SK-N-SH (cell line): Measurements from ENCODE around the gene SYNJ2. TPM values are rescaled to one million over a fixed set of nuclear protein-coding genes. Genes with fewer than 3 reads are reported as not detected.

Source experiments
- CTCF ChIA-PET: fragments of 300-600, 350-600 bp; formaldehyde crosslinking; extraction: SDS; loops from one replicate; lab custom pipeline; 2021; lab: Yijun Ruan, JAX
- POLR2A ChIA-PET: fragments of 350-600 bp; sonication (Branson Sonifier 250); formaldehyde crosslinking; extraction: SDS; loops from one replicate; lab custom pipeline; 2020; ENCODE audit warnings: antibody characterized with exemption, inconsistent platforms; lab: Yijun Ruan, JAX
- DNase-seq: peaks from one replicate; pipeline ENCODE4 v3.0.0; 2012
- H2AFZ ChIP-seq: fragments of 200-600 bp; sonication (generic); 2 replicates; pipeline ENCODE4 v1.8.1; 2016; ENCODE audit warnings: antibody characterized with exemption, mild to moderate bottlenecking, low read depth
- H3F3A ChIP-seq: fragments of 200-600 bp; sonication (generic); replicated peaks from 2 replicates; pipeline ENCODE3; 2016; ENCODE audit warnings: antibody characterized with exemption, mild to moderate bottlenecking; ENCODE audit not compliant: insufficient read depth
- H3K27ac ChIP-seq, 2 experiments: fragments of 200-500 bp in 1 of 2; fragments of 200-600 bp in 1 of 2; sonication (Bioruptor generic) in 1 of 2; sonication (generic), shearing (Covaris generic) in 1 of 2; 2 replicates each; pipeline versions ENCODE4 v1.5.1 to v1.6.1; 2014 to 2016; ENCODE audit warnings: low read depth in 2 of 2, inconsistent platforms in 1 of 2, low read length in 1 of 2, mild to moderate bottlenecking in 1 of 2, mixed read lengths in 1 of 2
- H3K27me3 ChIP-seq: fragments of 200-600 bp; sonication (generic), shearing (Covaris generic); 2 replicates; pipeline ENCODE4 v1.6.1; 2016; ENCODE audit warnings: mixed run types; ENCODE audit not compliant: insufficient read depth
- H3K36me3 ChIP-seq, 2 experiments: fragments of 200-500 bp in 1 of 2; fragments of 200-600 bp in 1 of 2; sonication (Bioruptor generic) in 1 of 2; sonication (generic) in 1 of 2; replicated peaks in 1 of 2; 2 replicates each; pipeline versions ENCODE3 to v1.5.1; 2014 to 2016; ENCODE audit warnings: low read length in 1 of 2, mild to moderate bottlenecking in 1 of 2; ENCODE audit not compliant: insufficient read depth in 2 of 2, control insufficient read depth in 1 of 2
- H3K4me1 ChIP-seq, 2 experiments: fragments of 200-500 bp in 1 of 2; fragments of 200-600 bp in 1 of 2; sonication (Bioruptor generic) in 1 of 2; sonication (generic), shearing (Covaris generic) in 1 of 2; 2 replicates each; pipeline versions ENCODE4 v1.5.1 to v1.6.1; 2014 to 2016; ENCODE audit warnings: low read depth in 1 of 2, low read length in 1 of 2, mixed run types in 1 of 2; ENCODE audit not compliant: insufficient read depth in 2 of 2, control insufficient read depth in 1 of 2
- H3K4me2 ChIP-seq: fragments of 200-600 bp; sonication (generic), shearing (Covaris generic); 2 replicates; pipeline ENCODE4 v1.6.1; 2017; ENCODE audit warnings: mixed run types
- H3K4me3 ChIP-seq, 2 experiments: fragments of 200-500 bp in 1 of 2; fragments of 200-600 bp in 1 of 2; sonication (Bioruptor generic) in 1 of 2; sonication (generic), shearing (Covaris generic) in 1 of 2; 2 replicates each; pipeline versions ENCODE4 v1.5.1 to v1.8.1; 2014 to 2016; ENCODE audit warnings: low read depth in 2 of 2, inconsistent platforms in 1 of 2, low read length in 1 of 2, mild to moderate bottlenecking in 1 of 2, mixed read lengths in 1 of 2, moderate library complexity in 1 of 2
- H3K79me2 ChIP-seq: fragments of 200-600 bp; sonication (generic); 2 replicates; pipeline ENCODE4 v1.8.1; 2017; ENCODE audit warnings: mild to moderate bottlenecking; ENCODE audit not compliant: insufficient read depth
- H3K9ac ChIP-seq: fragments of 200-600 bp; sonication (generic); 2 replicates; pipeline ENCODE4 v1.6.1; 2017; ENCODE audit warnings: mixed run types
- H3K9me2 ChIP-seq: fragments of 200-600 bp; sonication (generic); 2 replicates; pipeline ENCODE4 v1.6.1; 2017; ENCODE audit warnings: mixed run types
- H3K9me3 ChIP-seq: fragments of 200-600 bp; sonication (generic); 2 replicates; pipeline ENCODE4 v1.6.1; 2017; ENCODE audit warnings: mixed run types, mild to moderate bottlenecking, moderate library complexity
- H4K20me1 ChIP-seq: fragments of 200-600 bp; sonication (generic); 2 replicates; pipeline ENCODE4 v1.6.1; 2017; ENCODE audit warnings: mild to moderate bottlenecking, mixed run types; ENCODE audit not compliant: insufficient read depth
- CHD2 ChIP-seq: fragments of 150-350 bp; IDR thresholded peaks from 2 replicates; pipeline ENCODE4 v1.6.1; 2018; ENCODE audit warnings: low read length; ENCODE audit not compliant: partially characterized antibody
- CTCF ChIP-seq: fragments of 200-600 bp; sonication (generic); IDR thresholded peaks from 2 replicates; pipeline ENCODE4 v1.6.1; 2017; ENCODE audit warnings: antibody characterized with exemption, mild to moderate bottlenecking, moderate library complexity
- ELF1 ChIP-seq: IDR thresholded peaks from 2 replicates; pipeline ENCODE4 v1.4.0; 2012
- GABPA ChIP-seq: IDR thresholded peaks from 2 replicates; pipeline ENCODE4 v1.4.0; 2012; ENCODE audit warnings: low read depth, mild to moderate bottlenecking
- MXI1 ChIP-seq: IDR thresholded peaks from 2 replicates; pipeline ENCODE4 v1.6.1; 2012; ENCODE audit warnings: mild to moderate bottlenecking, low read depth, low read length, improper control_type of control experiment
- NRF1 ChIP-seq: IDR thresholded peaks from 2 replicates; pipeline ENCODE4 v1.6.1; 2012; ENCODE audit warnings: low read depth, mild to moderate bottlenecking, low read length
- PBX3 ChIP-seq: IDR thresholded peaks from 2 replicates; pipeline ENCODE4; 2012
- POLR2AphosphoS5 ChIP-seq: IDR thresholded peaks from 2 replicates; pipeline ENCODE4 v1.6.1; 2012; ENCODE audit warnings: low read depth, low read length
- RAD21 ChIP-seq: IDR thresholded peaks from 2 replicates; pipeline ENCODE4 v1.6.1; 2012; ENCODE audit warnings: mild to moderate bottlenecking, low read length
- RCOR1 ChIP-seq: fragments of 150-350 bp; IDR thresholded peaks from 2 replicates; pipeline ENCODE4 v1.6.1; 2017; ENCODE audit warnings: antibody characterized with exemption, low read length
- REST ChIP-seq: IDR thresholded peaks from 2 replicates; pipeline ENCODE4 v1.6.1; 2012; ENCODE audit warnings: mild to moderate bottlenecking, low read depth, low read length, moderate library complexity
- RXRA ChIP-seq: IDR thresholded peaks from 2 replicates; pipeline ENCODE4 v1.4.0; 2012; ENCODE audit warnings: low read depth, mild to moderate bottlenecking, borderline replicate concordance
- TAF1 ChIP-seq: IDR thresholded peaks from 2 replicates; pipeline ENCODE4 v1.6.1; 2012; ENCODE audit warnings: low read depth, mild to moderate bottlenecking, low read length, moderate library complexity, borderline replicate concordance
- TCF12 ChIP-seq: IDR thresholded peaks from 2 replicates; pipeline ENCODE4 v1.4.0; 2012
- TEAD4 ChIP-seq: IDR thresholded peaks from 2 replicates; pipeline ENCODE4 v1.4.0; 2012; ENCODE audit warnings: mild to moderate bottlenecking, borderline replicate concordance; ENCODE audit not compliant: insufficient read depth
- ZBTB33 ChIP-seq: IDR thresholded peaks from 2 replicates; pipeline ENCODE4 v1.4.0; 2012; ENCODE audit warnings: low read depth, borderline replicate concordance
- WGBS: methylation state at CpG from one replicate; pipeline ENCODE4 v1.1.6; 2017; ENCODE audit warnings: low lambda C conversion rate; 5-methylcytosine and 5-hydroxymethylcytosine counted together
- polyA plus RNA-seq, 3 experiments: library from polyadenylated mRNA; depleted of rRNA; stranded (reverse); fragments of >200 nt; gene quantifications; 2 replicates each; pipeline ENCODE4 v1.2.3, GENCODE V29; 2012

Gene SYNJ2
- polyA plus RNA-seq, 1 of the 3 experiments (the other 2 are of a cell fraction) = 40.0 TPM

GRCh38 chr6:158081657-158081935, 99.9 kb downstream of the SYNJ2 start:
- no peaks in the 10 kb centered on the region for H3K27me3 ChIP-seq
- no peaks in the 10 kb centered on the region for H3K4me1 ChIP-seq
- POLR2A ChIA-PET = no interaction called here
- H3K4me2 ChIP-seq = no peak overlapping the region
- TF ChIP-seq ZBTB33 (no peak), RCOR1 (no peak), ELF1 (no peak), TEAD4 (no peak), PBX3 (no peak)
- TF ChIP-seq, all 33 proteins: peak for 0
- H3K9me3 ChIP-seq = no peaks in the 10 kb centered on the region
- CTCF ChIA-PET = interaction anchor here (0.7 to 3.3 kb wide), 3 partner anchors 9 to 325 kb away, joined by 3 to 14 read pairs (median 5); no protein-coding TSS in a partner anchor
- H3K9ac ChIP-seq = no peak overlapping the region
- 95% methylated on average over 6 of the region's 6 CpGs for WGBS
- peaks cover 44 to 83% of the 10 kb centered on the region in 2 experiments for H3K36me3 ChIP-seq
- no peak overlapping the region for H2AFZ ChIP-seq
- H3K79me2 ChIP-seq = peaks cover 5% of the 10 kb centered on the region
- no peak overlapping the region for H3K4me3 ChIP-seq
- no peaks in the 10 kb centered on the region for H3K9me2 ChIP-seq
- H3K27ac ChIP-seq = no peak overlapping the region
- H4K20me1 ChIP-seq = no peaks in the 10 kb centered on the region
- no peak for DNase-seq
- H3F3A ChIP-seq = peaks cover 7% of the 10 kb centered on the region

GRCh38 chr6:158083455-158084325, 102.0 kb downstream of the SYNJ2 start:
- no peaks in the 10 kb centered on the region for H3K27me3 ChIP-seq
- no peak overlapping the region for H3K4me2 ChIP-seq
- no peak overlapping the region for H3K4me3 ChIP-seq
- H4K20me1 ChIP-seq = no peaks in the 10 kb centered on the region
- no peak for DNase-seq
- no peak overlapping the region for H2AFZ ChIP-seq
- H3K9me2 ChIP-seq = no peaks in the 10 kb centered on the region
- H3K79me2 ChIP-seq = peaks cover 5% of the 10 kb centered on the region
- no peaks in the 10 kb centered on the region for H3K9me3 ChIP-seq
- POLR2A ChIA-PET = no interaction called here
- H3K36me3 ChIP-seq = peaks cover 37 to 85% of the 10 kb centered on the region in 2 experiments
- WGBS = 95% methylated on average over 19 of the region's 23 CpGs
- H3K9ac ChIP-seq = no peak overlapping the region
- peaks cover 7% of the 10 kb centered on the region for H3F3A ChIP-seq
- no peaks in the 10 kb centered on the region for H3K4me1 ChIP-seq
- CTCF ChIA-PET = interaction anchor here (0.6 to 3.3 kb wide), 4 partner anchors 11 to 327 kb away, joined by 3 to 19 read pairs (median 8); no protein-coding TSS in a partner anchor
- no peak overlapping the region for H3K27ac ChIP-seq
- TF ChIP-seq CTCF (no peak), REST (no peak), CHD2 (no peak), NRF1 (no peak), RXRA (no peak), GABPA (no peak), TAF1 (no peak), POLR2AphosphoS5 (no peak), MXI1 (no peak), RAD21 (no peak), TCF12 (no peak)
